NOMO-1 (cell line): ENCODE results near the gene IGSF3.
A peak's percentile ranks its signal among the peaks of the same experiment; 100 is the strongest.
"Not testable (repeated sequence)": the region's sequence is repeated elsewhere in the genome, so short reads cannot be mapped to it uniquely, and the experiment has no call there.

Source experiments
- DNase-seq, 2 experiments: peaks; one replicate each; lab custom pipeline; 2025; ENCODE audit not compliant: unreplicated experiment in 2 of 2; lab: John Stamatoyannopoulos, UW

Gene IGSF3

GRCh38 chr1:116603646-116604045 is 63.9 kb downstream of the IGSF3 start:
- not testable (repeated sequence) for DNase-seq

- DNase-seq, result not testable (repeated sequence)
Measured at GRCh38 chr1:116599369-116599768, 68.2 kb downstream of the IGSF3 start.

GRCh38 chr1:116598420-116599036 is 69.0 kb downstream of the IGSF3 start:
- DNase-seq, result not testable (repeated sequence)

- not testable (repeated sequence) for DNase-seq
Measured at GRCh38 chr1:116597388-116597787, 70.1 kb downstream of the IGSF3 start.

GRCh38 chr1:116596742-116597307 is 70.7 kb downstream of the IGSF3 start:
- DNase-seq, result peak in 1 of 2 experiments; percentile 46

GRCh38 chr1:116595946-116596741 is 71.4 kb downstream of the IGSF3 start:
- DNase-seq, result peak; percentile 24 to 57

- not testable (repeated sequence) for DNase-seq
Measured at GRCh38 chr1:116595065-116595840, 72.3 kb downstream of the IGSF3 start.

GRCh38 chr1:116593977-116594376 is 73.6 kb downstream of the IGSF3 start:
- DNase-seq, result not testable (repeated sequence)

- not testable (repeated sequence) for DNase-seq
Measured at GRCh38 chr1:116593401-116593800, 74.1 kb downstream of the IGSF3 start.

- not testable (repeated sequence) for DNase-seq
Measured at GRCh38 chr1:116591951-116592605, 75.5 kb downstream of the IGSF3 start.

GRCh38 chr1:116591006-116591950 is 76.3 kb downstream of the IGSF3 start:
- not testable (repeated sequence) for DNase-seq

GRCh38 chr1:116590359-116591005 is 77.1 kb downstream of the IGSF3 start:
- not testable (repeated sequence) for DNase-seq

GRCh38 chr1:116589101-116589735 is 78.3 kb downstream of the IGSF3 start:
- DNase-seq, result not testable (repeated sequence)

GRCh38 chr1:116587501-116588227 is 79.9 kb downstream of the IGSF3 start:
- no peak for DNase-seq

GRCh38 chr1:116586741-116587143 is 80.8 kb downstream of the IGSF3 start:
- DNase-seq, result no peak

GRCh38 chr1:116585886-116586285 is 81.6 kb downstream of the IGSF3 start:
- no peak for DNase-seq

GRCh38 chr1:116581323-116581885 is 86.1 kb downstream of the IGSF3 start:
- DNase-seq, result no peak
